Vagina (tissue), 2 donors: ENCODE results near the gene FAR2. TPM values are rescaled to one million over a fixed set of nuclear protein-coding genes. Genes with fewer than 3 reads are reported as not detected.

Experiments used
- DNase-seq, 2 donors: peaks; one replicate each; pipeline ENCODE4 v3.0.0-alpha.2; 2017; ENCODE audit errors: extremely low spot score in 2 of 2
- H3K27ac ChIP-seq: fragments of 200-600 bp; sonication (generic); one replicate; pipeline ENCODE4 v1.5.1; 2019
- H3K27me3 ChIP-seq: fragments of 200-600 bp; sonication (generic); one replicate; pipeline ENCODE4 v1.5.1; 2019
- H3K36me3 ChIP-seq, 2 donors: fragments of 200-600 bp; sonication (generic); one replicate each; pipeline ENCODE4 v1.5.1; 2017 to 2019
- H3K4me1 ChIP-seq: fragments of 200-600 bp; sonication (generic); one replicate; pipeline ENCODE4 v1.5.1; 2019
- H3K4me3 ChIP-seq, 2 donors: fragments of 200-600 bp; sonication (generic); 1 replicate in 1 of 2; 2 replicates in 1 of 2; pipeline ENCODE4 v1.5.1; 2016 to 2019
- H3K9me3 ChIP-seq: fragments of 200-600 bp; sonication (generic); one replicate; pipeline ENCODE4 v1.5.1; 2019
- POLR2A ChIP-seq, 2 donors: fragments of 450-650 bp; IDR thresholded peaks; one replicate each; pipeline ENCODE4 v1.6.1; 2017; ENCODE audit warnings: antibody characterized with exemption in 2 of 2, mild to moderate bottlenecking in 2 of 2, moderate library complexity in 2 of 2
- POLR2AphosphoS5 ChIP-seq, 2 donors: sonication (generic); formaldehyde crosslinking; IDR thresholded peaks; one replicate each; pipeline ENCODE4 v1.9.0; 2017; ENCODE audit warnings: antibody characterized with exemption in 2 of 2, mild to moderate bottlenecking in 2 of 2, low read depth in 1 of 2; ENCODE audit not compliant: insufficient read depth in 1 of 2
- intact Hi-C: fragments of 100-400 bp; cut with DNase I; formaldehyde crosslinking; loops from one replicate; pipeline ENCODE4 v1.15.1; 2023
- total RNA-seq: library from RNA; depleted of rRNA; stranded (reverse); fragments of >200 nt; gene quantifications from one replicate; pipeline ENCODE4 v1.2.3, GENCODE V29; 2016
- TF ChIP-seq, protein P1 (sequence below), 3 experiments: fragments of 450-650 bp in 2 of 3; fragments of 200-600 bp in 1 of 3; sonication (generic) in 1 of 3; IDR thresholded peaks; one replicate each; pipeline ENCODE4 v1.5.1; 2017 to 2019; ENCODE audit warnings: antibody characterized with exemption in 3 of 3, mild to moderate bottlenecking in 2 of 3, moderate library complexity in 2 of 3

The FAR2 gene
- total RNA-seq, 1 donor from 2014 or later, result 16.2 TPM

DNA sequence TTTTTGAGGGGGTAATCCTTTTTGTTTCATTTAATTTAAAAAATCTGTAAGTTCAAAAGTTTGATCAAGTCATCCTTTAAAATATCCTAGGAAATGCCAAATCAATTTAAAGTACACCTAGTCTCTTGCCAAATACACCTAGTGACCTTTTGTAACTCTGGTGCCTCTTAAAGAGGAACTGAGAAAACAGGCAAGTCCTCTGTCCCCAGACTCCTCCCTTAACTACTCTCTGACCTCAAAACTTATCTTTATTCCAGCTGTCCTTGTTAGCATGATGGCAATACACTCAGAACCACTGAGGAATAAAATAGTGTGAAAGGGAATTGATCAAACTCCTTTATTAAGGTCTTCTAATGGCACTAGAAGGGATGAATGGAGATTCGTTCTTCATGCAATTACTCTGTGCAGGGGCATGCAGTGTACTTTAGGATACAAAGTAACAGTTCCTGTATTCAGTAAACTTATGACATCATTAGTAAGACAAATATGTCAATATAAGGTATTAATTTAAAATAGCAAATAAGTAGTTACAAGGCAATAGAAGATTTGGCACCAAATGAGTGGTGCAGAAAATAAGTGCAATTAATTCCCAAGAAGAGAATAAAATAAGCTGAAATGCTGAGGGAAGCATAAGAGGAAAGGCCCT lies 3.3 kb downstream of the FAR2 start:
- intact Hi-C loops, result no loop called here
- peak overlapping the region; percentile 9 for H3K27ac ChIP-seq
- no peaks in the 10 kb centered on the region for H3K9me3 ChIP-seq
- no peak overlapping the region for H3K4me3 ChIP-seq
- H3K4me1 ChIP-seq, result peaks cover 9% of the 10 kb centered on the region
- no peaks in the 10 kb centered on the region for H3K36me3 ChIP-seq
- TF ChIP-seq POLR2AphosphoS5 (IDR thresholded peaks at IDR 0.05; ENCODE audit: insufficient read depth in 1 of 2, low read depth in 1 of 2), result no peak
- TF ChIP-seq POLR2A (IDR thresholded peaks at IDR 0.05), result no peak
- TF ChIP-seq, protein P1, sequence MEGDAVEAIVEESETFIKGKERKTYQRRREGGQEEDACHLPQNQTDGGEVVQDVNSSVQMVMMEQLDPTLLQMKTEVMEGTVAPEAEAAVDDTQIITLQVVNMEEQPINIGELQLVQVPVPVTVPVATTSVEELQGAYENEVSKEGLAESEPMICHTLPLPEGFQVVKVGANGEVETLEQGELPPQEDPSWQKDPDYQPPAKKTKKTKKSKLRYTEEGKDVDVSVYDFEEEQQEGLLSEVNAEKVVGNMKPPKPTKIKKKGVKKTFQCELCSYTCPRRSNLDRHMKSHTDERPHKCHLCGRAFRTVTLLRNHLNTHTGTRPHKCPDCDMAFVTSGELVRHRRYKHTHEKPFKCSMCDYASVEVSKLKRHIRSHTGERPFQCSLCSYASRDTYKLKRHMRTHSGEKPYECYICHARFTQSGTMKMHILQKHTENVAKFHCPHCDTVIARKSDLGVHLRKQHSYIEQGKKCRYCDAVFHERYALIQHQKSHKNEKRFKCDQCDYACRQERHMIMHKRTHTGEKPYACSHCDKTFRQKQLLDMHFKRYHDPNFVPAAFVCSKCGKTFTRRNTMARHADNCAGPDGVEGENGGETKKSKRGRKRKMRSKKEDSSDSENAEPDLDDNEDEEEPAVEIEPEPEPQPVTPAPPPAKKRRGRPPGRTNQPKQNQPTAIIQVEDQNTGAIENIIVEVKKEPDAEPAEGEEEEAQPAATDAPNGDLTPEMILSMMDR (IDR thresholded peaks at IDR 0.05), result no peak
- DNase-seq, result no peak
- H3K27me3 ChIP-seq, result no peaks in the 10 kb centered on the region

DNA sequence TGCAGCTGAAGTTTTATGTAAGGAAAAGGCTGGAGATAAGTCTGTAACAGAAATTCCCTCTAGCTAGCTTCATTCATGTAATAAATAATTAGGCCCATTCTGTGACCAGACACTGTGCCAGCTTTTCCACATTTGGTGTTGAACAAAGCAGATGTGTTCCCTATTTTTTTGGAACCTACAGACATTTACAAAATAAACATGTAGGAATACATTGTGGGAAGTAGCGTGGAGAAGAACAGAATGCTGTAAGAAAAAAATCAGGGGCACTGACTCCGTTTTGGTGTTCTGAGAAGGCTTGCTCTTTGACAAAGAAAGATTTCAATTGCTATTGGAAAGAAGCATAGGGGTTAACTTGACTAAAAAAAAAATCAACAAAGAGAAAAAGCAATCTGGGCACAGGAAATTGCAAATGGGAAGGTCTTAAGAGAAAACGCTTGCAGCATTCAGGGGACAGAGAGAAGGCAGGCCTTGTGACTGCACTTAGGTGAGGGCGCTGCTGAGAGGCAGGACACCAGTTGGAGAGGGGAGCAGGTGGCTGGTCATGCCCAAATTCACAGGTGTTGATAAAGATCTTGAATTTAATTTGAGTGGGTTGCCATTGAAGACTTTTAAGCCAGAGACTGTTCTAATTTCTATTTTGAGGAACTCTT lies 4.0 kb downstream of the FAR2 start:
- Histone ChIP-seq H3K27ac (peak overlapping the region; percentile 9), H3K4me1 (peaks cover 9% of the 10 kb centered on the region), H3K27me3 (no peaks in the 10 kb centered on the region), H3K9me3 (no peaks in the 10 kb centered on the region), H3K36me3 (no peaks in the 10 kb centered on the region), H3K4me3 (no peak overlapping the region)
- intact Hi-C loops, result no loop called here
- DNase-seq, result no peak
- TF ChIP-seq POLR2AphosphoS5 (IDR thresholded peaks at IDR 0.05; ENCODE audit: insufficient read depth in 1 of 2, low read depth in 1 of 2) (no peak), POLR2A (IDR thresholded peaks at IDR 0.05) (no peak)
- TF ChIP-seq, protein P1 (IDR thresholded peaks at IDR 0.05), result no peak

DNA sequence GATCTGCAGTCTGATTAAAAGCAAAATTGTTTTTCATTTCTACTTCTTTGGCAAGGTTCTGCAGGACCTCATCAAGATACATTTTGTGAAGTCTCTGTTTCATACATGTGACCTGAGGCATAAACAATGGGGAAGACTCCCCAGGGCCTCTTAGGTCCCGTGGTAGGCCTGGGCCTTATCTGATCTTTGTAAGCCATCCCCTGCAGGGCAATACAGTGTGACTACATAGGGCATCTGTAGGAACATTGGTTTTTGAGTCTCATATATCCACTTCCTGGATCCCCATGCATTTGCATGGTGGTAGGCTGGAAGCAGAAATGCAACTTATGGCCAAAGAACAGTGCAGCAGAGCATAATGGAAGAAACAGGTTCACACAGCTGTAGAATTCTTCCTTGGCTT lies 6.0 kb downstream of the FAR2 start:
- intact Hi-C loops, result no loop called here
- TF ChIP-seq, protein P1 (IDR thresholded peaks at IDR 0.05), result no peak
- TF ChIP-seq POLR2A (IDR thresholded peaks at IDR 0.05), result no peak
- no peak for TF ChIP-seq POLR2AphosphoS5 (IDR thresholded peaks at IDR 0.05; ENCODE audit: insufficient read depth in 1 of 2, low read depth in 1 of 2)
- Histone ChIP-seq H3K27ac (no peak overlapping the region), H3K4me1 (peaks cover 9% of the 10 kb centered on the region), H3K36me3 (no peaks in the 10 kb centered on the region), H3K9me3 (no peaks in the 10 kb centered on the region), H3K27me3 (no peaks in the 10 kb centered on the region), H3K4me3 (no peak overlapping the region)
- no peak for DNase-seq

DNA sequence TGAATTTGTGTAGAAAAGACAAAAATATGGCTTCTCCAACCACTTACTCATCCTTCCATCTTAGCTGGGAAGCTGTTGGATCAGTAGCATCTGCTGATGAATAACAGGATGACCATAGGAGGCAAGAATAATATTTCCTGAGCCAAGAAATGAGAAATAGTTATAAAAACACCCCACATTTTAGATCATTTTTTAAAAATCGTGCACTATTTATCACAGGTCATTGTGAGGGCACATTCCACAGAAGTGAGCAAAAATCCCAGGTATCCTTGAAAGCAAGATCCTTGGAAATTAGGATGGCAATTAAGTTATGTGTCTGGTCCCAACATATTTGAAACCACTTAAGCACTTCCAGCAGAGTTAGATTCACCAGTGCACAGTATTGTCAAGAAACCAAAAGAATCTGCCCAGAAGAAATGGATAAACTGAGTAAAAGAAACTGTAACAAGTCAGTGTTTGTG lies 8.4 kb downstream of the FAR2 start:
- Histone ChIP-seq H3K36me3 (no peaks in the 10 kb centered on the region), H3K27me3 (no peaks in the 10 kb centered on the region), H3K27ac (no peak overlapping the region), H3K4me3 (no peak overlapping the region), H3K9me3 (no peaks in the 10 kb centered on the region), H3K4me1 (peaks cover 3% of the 10 kb centered on the region)
- DNase-seq, result no peak
- intact Hi-C loops, result no loop called here
- TF ChIP-seq, protein P1 (IDR thresholded peaks at IDR 0.05), result no peak
- no peak for TF ChIP-seq POLR2A (IDR thresholded peaks at IDR 0.05)
- TF ChIP-seq POLR2AphosphoS5 (IDR thresholded peaks at IDR 0.05; ENCODE audit: insufficient read depth in 1 of 2, low read depth in 1 of 2), result no peak
